NCI-H2196 treated with DMSO at 0.1 percent for 48 hours (cell line): ENCODE results near the gene AIDA.

Experiments
- DNase-seq: peaks from one replicate; lab custom pipeline; 2025; ENCODE audit not compliant: unreplicated experiment; lab: John Stamatoyannopoulos, UW

Gene AIDA

GRCh38 chr1:222652676-222653075, 59.6 kb downstream of the AIDA start:
- DNase-seq = no peak

- no peak for DNase-seq
These were observed 67.7 kb downstream of the AIDA start for GRCh38 chr1:222644636-222644980.

- peak; percentile 96 for DNase-seq
These were observed 68.2 kb downstream of the AIDA start for GRCh38 chr1:222643938-222644635.

GRCh38 chr1:222643606-222643937, 68.7 kb downstream of the AIDA start:
- DNase-seq = no peak

DNA sequence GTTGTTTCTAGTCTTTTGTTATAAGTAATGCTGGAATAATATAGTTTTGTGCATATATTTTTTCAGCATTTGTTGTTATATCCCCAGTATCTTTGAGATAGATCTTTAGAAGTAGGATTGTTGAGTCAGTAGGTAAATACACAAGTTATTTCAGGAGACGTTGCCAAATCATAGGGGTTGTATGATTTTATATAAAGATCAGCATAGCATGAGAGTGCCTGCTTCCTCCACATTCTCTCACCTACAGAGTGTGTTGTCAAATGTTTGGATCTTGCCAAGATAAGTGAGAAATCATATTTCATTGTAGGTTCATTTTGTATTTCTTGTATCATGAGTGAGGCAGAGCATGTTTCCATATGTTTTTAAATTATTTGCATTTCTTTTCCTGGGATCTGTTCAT, 69.8 kb downstream of the AIDA start:
- no peak for DNase-seq

GRCh38 chr1:222641269-222641948, 70.9 kb downstream of the AIDA start:
- no peak for DNase-seq

DNA sequence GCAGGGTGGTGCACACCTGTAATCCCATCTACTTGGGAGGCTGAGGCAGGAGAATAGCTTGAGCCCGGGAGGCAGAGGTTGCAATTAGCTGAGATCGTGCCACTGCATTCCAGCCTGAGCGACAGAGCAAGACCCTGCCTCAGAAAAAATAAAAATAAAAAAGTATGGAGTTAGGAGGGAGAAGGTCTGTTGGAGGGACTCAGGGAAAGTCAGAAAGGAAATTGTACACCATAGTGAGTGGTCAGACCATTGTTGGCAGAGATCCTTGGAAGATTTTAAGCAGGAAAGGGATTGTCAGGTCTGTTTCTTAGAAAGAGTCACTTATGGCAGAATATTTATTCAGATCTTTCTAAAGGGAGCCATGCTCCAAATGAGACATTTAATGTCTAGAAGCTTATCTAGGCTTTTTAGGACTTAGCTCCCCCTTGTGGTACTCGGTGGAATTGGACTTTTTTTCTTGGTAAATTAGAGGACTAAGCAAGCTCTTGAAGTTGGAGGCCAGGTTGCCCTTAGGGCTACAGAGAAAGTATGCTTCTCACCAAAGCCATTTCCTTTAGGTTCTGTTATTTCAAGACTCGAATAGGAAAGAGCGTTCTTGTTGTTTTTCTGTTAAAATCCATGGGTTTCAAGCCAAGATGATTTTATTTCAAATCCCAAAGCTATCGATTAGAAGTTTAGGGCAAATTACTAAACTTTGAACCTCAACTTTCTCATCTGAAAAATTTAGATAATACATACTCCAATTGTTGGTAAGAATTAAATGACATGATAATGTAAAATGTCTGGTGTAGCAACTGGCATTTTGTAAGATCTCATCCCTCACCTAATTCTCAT, 77.9 kb downstream of the AIDA start:
- DNase-seq = peak; percentile 62

- DNase-seq = no peak
These were observed 79.5 kb downstream of the AIDA start for GRCh38 chr1:222632749-222633148.

DNA sequence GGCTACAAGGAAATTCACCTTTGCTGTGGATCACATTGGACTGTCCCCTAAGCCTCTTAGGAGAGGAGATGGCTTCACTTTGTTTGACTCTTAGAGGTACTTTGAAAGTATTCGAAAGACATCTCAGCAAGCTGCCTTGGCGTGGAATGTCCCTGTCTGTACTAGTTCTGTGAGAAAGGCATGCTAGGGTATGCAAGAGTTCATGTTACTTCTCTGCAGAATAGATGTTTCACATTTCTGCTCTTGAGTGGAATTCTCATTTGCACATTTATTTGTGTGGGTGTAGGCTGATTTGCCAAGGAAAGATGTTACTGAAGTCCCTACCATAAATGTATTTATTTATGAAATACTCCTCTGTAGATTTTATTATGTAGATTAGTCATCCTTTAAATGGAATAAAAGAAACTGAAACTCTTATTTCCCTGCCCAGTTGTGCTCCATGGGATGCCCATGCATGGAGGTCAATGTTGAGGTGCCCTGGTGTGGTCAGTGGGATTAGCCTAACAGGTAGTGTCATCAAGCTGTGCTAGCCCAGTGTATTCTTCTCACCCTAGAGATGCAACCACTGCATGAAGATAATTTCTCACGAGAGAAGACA, 80.6 kb downstream of the AIDA start:
- DNase-seq = no peak

GRCh38 chr1:222629921-222630535, 82.3 kb downstream of the AIDA start:
- DNase-seq = no peak

- DNase-seq = no peak
These were observed 85.1 kb downstream of the AIDA start for GRCh38 chr1:222627232-222627631.

GRCh38 chr1:222624214-222624613, 88.1 kb downstream of the AIDA start:
- no peak for DNase-seq

DNA sequence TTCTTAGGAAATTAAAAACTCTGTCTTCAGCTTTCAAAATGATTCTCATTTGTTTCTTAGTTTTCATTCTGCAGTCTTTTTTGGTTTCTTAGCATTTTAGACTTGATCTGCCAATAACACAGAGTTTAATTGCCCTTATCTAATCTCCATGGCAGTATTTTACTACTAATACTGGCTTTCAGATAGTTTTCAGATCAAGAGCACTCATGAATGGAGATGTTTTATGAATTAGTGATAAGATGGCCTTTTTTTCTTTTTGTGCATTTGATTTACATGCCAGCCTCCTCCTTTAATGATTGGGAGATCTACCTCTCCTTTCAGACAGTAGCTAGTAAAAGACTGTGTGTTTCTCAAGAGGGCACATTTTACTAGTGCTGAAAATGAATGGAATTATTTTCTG, 88.8 kb downstream of the AIDA start:
- no peak for DNase-seq

DNA sequence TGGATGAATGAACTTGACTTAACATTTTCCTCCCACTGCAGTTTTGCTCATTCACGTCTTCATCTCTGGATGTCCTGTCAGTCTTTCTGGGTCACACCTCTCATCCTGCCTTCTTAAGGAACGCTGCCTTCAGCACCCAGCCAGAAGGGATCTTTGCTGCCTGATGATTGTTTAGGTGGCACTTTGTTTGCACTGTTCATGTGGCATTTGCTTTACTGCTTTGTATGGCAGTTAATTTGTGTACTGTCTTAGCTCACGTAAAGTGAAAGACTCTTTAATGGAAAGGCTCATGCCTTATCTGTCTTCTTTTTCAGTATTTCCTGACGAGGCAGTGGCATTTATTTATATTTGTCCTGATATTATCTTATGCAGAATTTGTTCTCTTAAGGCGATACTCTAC, 89.5 kb downstream of the AIDA start:
- no peak for DNase-seq

- DNase-seq = no peak
These were observed 91.7 kb downstream of the AIDA start for GRCh38 chr1:222620566-222620965.

DNA sequence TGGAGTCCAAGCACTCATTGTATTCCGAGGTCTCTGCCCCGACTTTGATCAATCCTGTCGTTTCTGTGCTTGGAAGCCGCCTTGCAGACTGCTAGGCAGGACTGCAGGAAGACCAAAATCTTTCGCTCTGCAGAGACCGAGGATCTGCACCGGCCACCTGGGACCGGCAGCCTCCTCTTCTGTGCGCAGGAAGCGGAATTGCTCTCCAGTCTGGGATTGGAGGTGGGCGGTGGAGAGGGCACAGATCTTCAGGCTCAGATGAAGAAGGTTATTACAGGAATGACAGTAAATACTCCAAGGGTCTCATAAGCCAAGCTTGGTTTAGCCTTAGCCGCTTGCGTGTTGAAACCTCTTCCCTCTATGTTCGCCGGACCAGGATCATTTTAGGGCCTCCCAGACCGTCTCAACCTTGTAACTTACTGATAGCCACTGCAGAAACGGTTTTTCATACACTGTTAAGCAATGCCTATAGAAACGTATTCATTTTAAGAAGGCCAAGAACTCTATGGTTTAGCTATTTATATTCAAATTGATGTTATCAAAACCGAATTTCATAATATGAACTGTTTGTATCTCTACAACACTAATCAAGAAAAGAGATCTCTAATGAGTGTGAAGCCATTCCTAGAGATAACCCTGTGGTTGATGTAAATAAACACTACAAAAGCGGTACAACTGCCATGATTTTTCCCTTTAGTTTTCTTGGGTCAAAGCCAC, 93.3 kb downstream of the AIDA start:
- no peak for DNase-seq
